CD14-positive monocyte (primary cell): ENCODE results near the gene TRIM47. TPM values are rescaled to one million over a fixed set of nuclear protein-coding genes. Genes with fewer than 3 reads are reported as not detected.

ENCODE experiments used
- DNase-seq, 3 donors: peaks; one replicate each; pipeline ENCODE4 v3.0.0-alpha.2; 2011 to 2022
- H2AFZ ChIP-seq: 2 replicates; pipeline ENCODE4 v1.6.0; 2012; ENCODE audit warnings: mild to moderate bottlenecking, low read depth, low read length, inconsistent platforms; ENCODE audit not compliant: insufficient read depth, poor library complexity, severe bottlenecking
- H3K27ac ChIP-seq, 2 donors: 1 replicate in 1 of 2; 2 replicates in 1 of 2; pipeline ENCODE4 v1.5.1; 2012 to 2013; ENCODE audit warnings: low read length in 2 of 2, control low read depth in 1 of 2, inconsistent platforms in 1 of 2, low read depth in 1 of 2, mild to moderate bottlenecking in 1 of 2
- H3K27me3 ChIP-seq, 2 donors: one replicate each; pipeline versions ENCODE4 v1.6.0 to v1.6.1; 2011 to 2013; ENCODE audit warnings: low read length in 2 of 2; ENCODE audit not compliant: control insufficient read depth in 2 of 2, insufficient read depth in 2 of 2
- H3K36me3 ChIP-seq, 2 donors: replicated peaks in 1 of 2; 1 replicate in 1 of 2; 2 replicates in 1 of 2; pipeline versions ENCODE4 v1.5.1 to v1.6.1; 2012 to 2013; ENCODE audit warnings: low read length in 2 of 2, control low read depth in 1 of 2, inconsistent platforms in 1 of 2, mild to moderate bottlenecking in 1 of 2; ENCODE audit not compliant: insufficient read depth in 2 of 2, control insufficient read depth in 1 of 2
- H3K4me1 ChIP-seq, 2 donors: 1 replicate in 1 of 2; 2 replicates in 1 of 2; pipeline versions ENCODE4 v1.5.1 to v1.6.1; 2012 to 2013; ENCODE audit warnings: low read length in 2 of 2, control low read depth in 1 of 2, inconsistent platforms in 1 of 2, mild to moderate bottlenecking in 1 of 2, moderate library complexity in 1 of 2; ENCODE audit not compliant: insufficient read depth in 2 of 2, control insufficient read depth in 1 of 2
- H3K4me2 ChIP-seq: replicated peaks from 2 replicates; pipeline ENCODE3; 2012; ENCODE audit warnings: low read length, moderate library complexity, mild to moderate bottlenecking; ENCODE audit not compliant: poor library complexity, severe bottlenecking; ENCODE audit errors: extremely low read depth
- H3K4me3 ChIP-seq, 3 experiments: fragments of 200-600 bp in 1 of 3; sonication (generic) in 1 of 3; replicated peaks in 1 of 3; 1 replicate in 2 of 3; 2 replicates in 1 of 3; pipeline ENCODE4 v1.5.1; 2011 to 2013; ENCODE audit warnings: low read length in 3 of 3, mild to moderate bottlenecking in 3 of 3, control low read depth in 2 of 3, low read depth in 2 of 3, inconsistent platforms in 1 of 3, moderate library complexity in 1 of 3
- H3K79me2 ChIP-seq: 2 replicates; pipeline ENCODE4 v1.6.0; 2012; ENCODE audit warnings: mild to moderate bottlenecking, control low read depth, inconsistent platforms, low read length, moderate library complexity; ENCODE audit not compliant: insufficient read depth
- H3K9ac ChIP-seq: 2 replicates; pipeline ENCODE4 v1.6.0; 2017; ENCODE audit warnings: low read length, mild to moderate bottlenecking; ENCODE audit not compliant: insufficient read depth, poor library complexity, severe bottlenecking
- H3K9me3 ChIP-seq, 2 donors: replicated peaks in 1 of 2; 1 replicate in 1 of 2; 2 replicates in 1 of 2; pipeline versions ENCODE4 v1.5.1 to v1.6.1; 2012 to 2013; ENCODE audit warnings: low read length in 2 of 2, control low read depth in 1 of 2; ENCODE audit not compliant: control insufficient read depth in 1 of 2, insufficient read depth in 1 of 2
- H4K20me1 ChIP-seq: 2 replicates; pipeline ENCODE4 v1.6.0; 2012; ENCODE audit warnings: mild to moderate bottlenecking, low read length, control low read depth, moderate library complexity; ENCODE audit not compliant: insufficient read depth
- H3K27ac Mint-ChIP-seq, 7 donors: one replicate each; pipeline ENCODE4 v1.8.0; 2020; ENCODE audit warnings: mild to moderate bottlenecking in 7 of 7, mixed read lengths in 7 of 7, moderate library complexity in 6 of 7, inconsistent platforms in 2 of 7
- H3K27me3 Mint-ChIP-seq, 3 donors: one replicate each; pipeline ENCODE4 v1.8.0; 2021 to 2022; ENCODE audit warnings: low read depth in 3 of 3, mild to moderate bottlenecking in 3 of 3, mixed read lengths in 3 of 3, moderate library complexity in 3 of 3, inconsistent platforms in 1 of 3
- H3K36me3 Mint-ChIP-seq, 2 donors: one replicate each; pipeline ENCODE4 v1.8.0; 2020; ENCODE audit warnings: mixed read lengths in 2 of 2, inconsistent platforms in 1 of 2, mild to moderate bottlenecking in 1 of 2
- H3K4me1 Mint-ChIP-seq: one replicate; pipeline ENCODE4 v1.8.0; 2020; ENCODE audit warnings: mild to moderate bottlenecking, mixed read lengths
- H3K4me3 Mint-ChIP-seq, 2 donors: one replicate each; pipeline ENCODE4 v1.8.0; 2020; ENCODE audit warnings: mild to moderate bottlenecking in 2 of 2, mixed read lengths in 2 of 2, moderate library complexity in 1 of 2
- H3K9me3 Mint-ChIP-seq, 7 donors: one replicate each; pipeline ENCODE4 v1.8.0; 2020 to 2022; ENCODE audit warnings: mixed read lengths in 7 of 7, mild to moderate bottlenecking in 6 of 7, moderate library complexity in 6 of 7, inconsistent platforms in 2 of 7
- CTCF ChIP-seq: fragments of 200-600 bp; IDR thresholded peaks from one replicate; pipeline ENCODE4 v1.8.0; 2022; ENCODE audit warnings: antibody characterized with exemption, mild to moderate bottlenecking
- WGBS: methylation state at CpG from one replicate; pipeline ENCODE4 v1.1.5; 2013; ENCODE audit warnings: missing lambda C conversion rate; ENCODE audit not compliant: insufficient coverage; 5-methylcytosine and 5-hydroxymethylcytosine counted together
- intact Hi-C, 2 donors: fragments of 100-400 bp; cut with micrococcal nuclease; formaldehyde crosslinking; loops; one replicate each; pipeline versions ENCODE4 v1.15.0 to v1.15.1; 2023
- polyA plus RNA-seq, 3 donors: library from polyadenylated mRNA; depleted of rRNA in 1 of 3; unstranded in 2 of 3; stranded (reverse) in 1 of 3; fragments of 300-500 nt in 2 of 3; fragments of >200 nt in 1 of 3; fragmentation: Illumina TruSeq in 2 of 3; gene quantifications; 1 replicate in 2 of 3; 2 replicates in 1 of 3; pipeline ENCODE4 v1.2.3, GENCODE V29; 2012 to 2021

The TRIM47 gene
- polyA plus RNA-seq, 3 donors = 0.20 TPM; not detected in 2

GRCh38 chr17:75842963-75843576 lies 35.3 kb downstream of the TRIM47 start:
- H2AFZ ChIP-seq = peak overlapping the region; percentile 89
- peaks cover 37% of the 10 kb centered on the region for H3K79me2 ChIP-seq
- Mint-ChIP-seq H3K4me1 (peaks cover 23% of the 10 kb centered on the region), H3K36me3 (peaks cover 53 to 68% of the 10 kb centered on the region in 2 donors), H3K4me3 (peak overlapping the region; percentile 89 to 97), H3K27me3 (no peaks in the 10 kb centered on the region), H3K9me3 (no peaks in the 10 kb centered on the region), H3K27ac (peak overlapping the region in 6 of 7 donors; percentile 81 to 94 (median 89))
- peaks cover 62% of the 10 kb centered on the region for H4K20me1 ChIP-seq
- 17% methylated on average over 7 of the region's 22 CpGs for WGBS
- H3K4me2 ChIP-seq = peak overlapping the region; percentile 86
- H3K27ac ChIP-seq = peak overlapping the region in 1 of 2 donors; percentile 87
- peaks cover 52 to 62% of the 10 kb centered on the region in 2 donors for H3K36me3 ChIP-seq
- peak; percentile 25 for TF ChIP-seq CTCF
- H3K9ac ChIP-seq = peak overlapping the region; percentile 85
- DNase-seq = no peak
- H3K4me1 ChIP-seq = peaks cover 33 to 45% of the 10 kb centered on the region in 2 donors
- no peaks in the 10 kb centered on the region for H3K27me3 ChIP-seq
- no peaks in the 10 kb centered on the region for H3K9me3 ChIP-seq
- peak overlapping the region; percentile 59 to 91 (median 89) for H3K4me3 ChIP-seq
- intact Hi-C loops = loop anchor here in 1 of 2 donors (10.0 kb wide), 1 partner anchor 178 kb away; the partner anchor contains the start of genes RECQL5 and SAP30BP

GRCh38 chr17:75842411-75842810 lies 36.0 kb downstream of the TRIM47 start:
- Histone ChIP-seq H3K4me2 (peak overlapping the region; percentile 86), H3K36me3 (peaks cover 51 to 62% of the 10 kb centered on the region in 2 donors)
- 93% methylated on average over 3 of the region's 18 CpGs for whole genome bisulfite sequencing

More at GRCh38 chr17:75842411-75842810, 36.0 kb downstream of the TRIM47 start:
- Histone ChIP-seq H3K27me3 (no peaks in the 10 kb centered on the region), H3K9me3 (no peaks in the 10 kb centered on the region), H3K4me1 (peaks cover 33 to 45% of the 10 kb centered on the region in 2 donors), H2AFZ (no peak overlapping the region), H3K79me2 (peaks cover 40% of the 10 kb centered on the region), H4K20me1 (peaks cover 61% of the 10 kb centered on the region), H3K27ac (peak overlapping the region in 1 of 2 donors; percentile 87), H3K9ac (no peak overlapping the region), H3K4me3 (peak overlapping the region in 1 of 3 experiments; percentile 91)
- H3K4me1 Mint-ChIP-seq = peaks cover 23% of the 10 kb centered on the region
- no peak for TF ChIP-seq CTCF
- H3K36me3 Mint-ChIP-seq = peaks cover 53 to 68% of the 10 kb centered on the region in 2 donors
- H3K4me3 Mint-ChIP-seq = no peak overlapping the region
- DNase-seq = no peak
- no peaks in the 10 kb centered on the region for H3K9me3 Mint-ChIP-seq
- no peaks in the 10 kb centered on the region for H3K27me3 Mint-ChIP-seq
- intact Hi-C loops = loop anchor here in 1 of 2 donors (10.0 kb wide), 1 partner anchor 178 kb away; the partner anchor contains the start of genes RECQL5 and SAP30BP
- peak overlapping the region in 1 of 7 donors; percentile 13 for H3K27ac Mint-ChIP-seq
